ENCODE measurements around the gene FTCD.

DNA sequence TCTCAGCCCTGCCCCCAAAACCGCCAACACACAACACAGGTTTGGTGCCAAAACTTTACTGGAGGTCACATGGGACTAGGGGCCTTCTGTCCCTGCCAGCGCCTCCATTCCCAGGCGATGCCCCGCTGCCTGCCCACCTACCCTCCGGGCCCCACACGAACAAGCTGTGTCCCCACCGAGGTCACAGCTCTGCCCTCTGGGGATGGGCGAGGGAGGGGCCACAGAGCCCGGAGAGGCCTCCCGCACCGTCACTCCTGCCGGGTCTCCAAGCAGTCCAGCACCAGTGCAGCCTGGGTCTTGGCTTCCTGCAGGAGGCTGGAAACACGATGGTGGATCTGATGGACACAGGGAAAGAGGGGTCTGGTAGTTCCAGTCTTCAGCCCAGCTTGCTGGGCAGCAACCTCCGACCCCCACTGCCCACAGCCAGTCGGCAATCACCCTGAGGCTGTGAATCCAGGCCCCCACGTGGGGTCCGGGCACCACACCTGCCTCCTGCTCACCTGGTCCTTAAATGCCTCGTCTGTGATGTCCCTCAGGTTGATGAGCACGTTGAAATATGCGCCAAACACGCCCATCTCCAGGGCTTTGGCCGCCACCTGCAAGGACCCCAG lies 18.5 kb downstream of the FTCD start:
- no peak for TF ChIP-seq POLR2A (IDR thresholded peaks at IDR 0.05)
- TF ChIP-seq, protein P1, sequence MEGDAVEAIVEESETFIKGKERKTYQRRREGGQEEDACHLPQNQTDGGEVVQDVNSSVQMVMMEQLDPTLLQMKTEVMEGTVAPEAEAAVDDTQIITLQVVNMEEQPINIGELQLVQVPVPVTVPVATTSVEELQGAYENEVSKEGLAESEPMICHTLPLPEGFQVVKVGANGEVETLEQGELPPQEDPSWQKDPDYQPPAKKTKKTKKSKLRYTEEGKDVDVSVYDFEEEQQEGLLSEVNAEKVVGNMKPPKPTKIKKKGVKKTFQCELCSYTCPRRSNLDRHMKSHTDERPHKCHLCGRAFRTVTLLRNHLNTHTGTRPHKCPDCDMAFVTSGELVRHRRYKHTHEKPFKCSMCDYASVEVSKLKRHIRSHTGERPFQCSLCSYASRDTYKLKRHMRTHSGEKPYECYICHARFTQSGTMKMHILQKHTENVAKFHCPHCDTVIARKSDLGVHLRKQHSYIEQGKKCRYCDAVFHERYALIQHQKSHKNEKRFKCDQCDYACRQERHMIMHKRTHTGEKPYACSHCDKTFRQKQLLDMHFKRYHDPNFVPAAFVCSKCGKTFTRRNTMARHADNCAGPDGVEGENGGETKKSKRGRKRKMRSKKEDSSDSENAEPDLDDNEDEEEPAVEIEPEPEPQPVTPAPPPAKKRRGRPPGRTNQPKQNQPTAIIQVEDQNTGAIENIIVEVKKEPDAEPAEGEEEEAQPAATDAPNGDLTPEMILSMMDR (IDR thresholded peaks at IDR 0.05): no peak

Measured in vagina (tissue), 2 donors.